ENCODE results near the gene IGSF9.
A peak's percentile ranks its signal among the peaks of the same experiment; 100 is the strongest.

IGSF9 gene

DNA sequence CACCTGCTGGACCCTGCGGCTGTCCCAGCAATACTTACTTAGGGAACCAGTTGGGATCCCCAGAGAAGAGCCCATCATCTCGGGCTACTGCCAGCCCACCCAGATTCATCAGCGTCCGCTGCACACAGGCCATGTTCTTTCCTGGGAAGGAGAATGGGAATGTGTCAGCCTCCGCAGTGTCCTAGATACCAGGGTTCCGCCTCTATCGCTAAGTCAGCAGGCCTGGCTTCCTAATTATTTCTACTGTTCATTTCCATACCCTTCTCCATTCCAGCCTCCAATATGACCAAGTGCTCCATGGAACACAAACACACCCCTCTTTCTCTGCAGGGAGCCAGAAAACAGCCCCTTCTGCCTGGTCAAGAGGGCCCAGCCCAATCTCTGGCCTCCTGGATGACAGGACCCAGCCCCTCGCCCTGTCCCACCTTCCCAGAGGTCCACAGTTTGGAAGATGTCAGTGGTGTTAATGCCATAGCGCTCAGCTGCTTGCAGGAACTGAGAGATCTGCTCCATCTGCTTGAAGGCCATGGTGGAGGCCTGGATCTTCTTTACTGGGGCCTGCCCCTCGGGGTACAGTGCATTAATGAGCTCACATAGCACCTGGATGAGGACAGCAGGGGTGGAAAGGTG lies 26.1 kb downstream of the IGSF9 start:
- peaks cover 71% of the 10 kb centered on the region for H3K4me1 ChIP-seq (ENCODE audit: insufficient read depth, low read length, poor library complexity, severe bottlenecking)
- H3K79me2 ChIP-seq (ENCODE audit: insufficient read depth, low read length) = peaks cover 69% of the 10 kb centered on the region
- no peaks in the 10 kb centered on the region for H3K9me2 ChIP-seq (replicated peaks; ENCODE audit: low read depth, low read length)
- TF ChIP-seq, protein P1, sequence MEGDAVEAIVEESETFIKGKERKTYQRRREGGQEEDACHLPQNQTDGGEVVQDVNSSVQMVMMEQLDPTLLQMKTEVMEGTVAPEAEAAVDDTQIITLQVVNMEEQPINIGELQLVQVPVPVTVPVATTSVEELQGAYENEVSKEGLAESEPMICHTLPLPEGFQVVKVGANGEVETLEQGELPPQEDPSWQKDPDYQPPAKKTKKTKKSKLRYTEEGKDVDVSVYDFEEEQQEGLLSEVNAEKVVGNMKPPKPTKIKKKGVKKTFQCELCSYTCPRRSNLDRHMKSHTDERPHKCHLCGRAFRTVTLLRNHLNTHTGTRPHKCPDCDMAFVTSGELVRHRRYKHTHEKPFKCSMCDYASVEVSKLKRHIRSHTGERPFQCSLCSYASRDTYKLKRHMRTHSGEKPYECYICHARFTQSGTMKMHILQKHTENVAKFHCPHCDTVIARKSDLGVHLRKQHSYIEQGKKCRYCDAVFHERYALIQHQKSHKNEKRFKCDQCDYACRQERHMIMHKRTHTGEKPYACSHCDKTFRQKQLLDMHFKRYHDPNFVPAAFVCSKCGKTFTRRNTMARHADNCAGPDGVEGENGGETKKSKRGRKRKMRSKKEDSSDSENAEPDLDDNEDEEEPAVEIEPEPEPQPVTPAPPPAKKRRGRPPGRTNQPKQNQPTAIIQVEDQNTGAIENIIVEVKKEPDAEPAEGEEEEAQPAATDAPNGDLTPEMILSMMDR (conservative IDR thresholded peaks at IDR 0.05; ENCODE audit: low read length) = no peak
- no peak for TF ChIP-seq EZH2phosphoT487 (IDR thresholded peaks at IDR 0.05; ENCODE audit: borderline replicate concordance)
- H3F3A ChIP-seq (ENCODE audit: low read depth) = no peaks in the 10 kb centered on the region
- no peak overlapping the region for H3K9ac ChIP-seq (ENCODE audit: low read depth, low read length, poor library complexity, severe bottlenecking)
- no peak overlapping the region for H2AFZ ChIP-seq (ENCODE audit: low read length)
- peaks cover 61% of the 10 kb centered on the region for H4K20me1 ChIP-seq (ENCODE audit: insufficient read depth, low read length, poor library complexity, severe bottlenecking)
- peak overlapping the region; percentile 99 for H3K4me2 ChIP-seq (ENCODE audit: low read depth, low read length, poor library complexity, severe bottlenecking)
- H3K4me3 ChIP-seq (ENCODE audit: low read length, poor library complexity, severe bottlenecking) = no peak overlapping the region
- no peaks in the 10 kb centered on the region for H3K9me3 ChIP-seq (ENCODE audit: insufficient read depth, low read depth, low read length)
- H3K36me3 ChIP-seq (ENCODE audit: insufficient read depth, low read length) = peaks cover 60% of the 10 kb centered on the region
- no peaks in the 10 kb centered on the region for H3K27me3 ChIP-seq (ENCODE audit: insufficient read depth, low read length, poor library complexity, severe bottlenecking)

DNA sequence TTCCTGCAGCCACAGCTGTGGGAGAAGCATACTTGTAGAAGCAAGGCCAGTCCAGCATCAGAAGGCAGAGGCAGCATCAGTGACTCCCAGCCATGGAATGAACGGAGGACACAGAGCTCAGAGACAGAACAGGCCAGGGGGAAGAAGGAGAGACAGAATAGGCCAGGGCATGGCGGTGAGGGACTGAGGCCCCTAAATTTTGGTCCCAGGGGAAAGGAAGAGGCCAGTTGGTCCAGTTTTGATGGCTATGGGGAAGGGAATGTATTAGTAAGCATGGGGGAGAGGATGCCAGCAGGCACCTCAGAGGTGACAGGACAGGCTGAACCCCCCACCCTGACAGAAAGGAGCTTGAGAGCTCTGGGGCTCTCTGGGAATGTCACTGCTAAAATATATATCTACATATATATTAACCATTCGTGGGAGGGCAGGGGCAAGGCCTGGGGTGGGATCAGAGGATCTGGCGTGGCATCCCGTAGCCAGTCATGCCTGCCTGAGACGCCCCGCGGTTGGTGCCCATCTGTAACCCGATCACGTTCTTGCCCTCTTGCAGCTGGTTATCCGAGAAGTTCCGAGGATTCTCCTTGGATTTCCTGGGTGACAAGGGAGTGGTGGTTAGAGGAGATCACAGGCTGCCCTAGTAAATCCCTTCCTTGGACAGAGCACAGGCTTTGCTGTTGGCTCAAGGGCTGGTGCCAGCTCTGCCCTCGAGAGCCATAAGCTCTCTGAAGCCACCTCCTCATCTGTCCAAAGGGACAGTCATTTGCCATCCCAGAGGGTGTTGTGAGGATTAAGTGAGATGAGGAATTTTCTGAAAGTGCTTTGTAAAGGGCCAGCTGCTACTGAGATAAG lies 26.8 kb downstream of the IGSF9 start:
- Histone ChIP-seq H2AFZ (ENCODE audit: low read length) (no peak overlapping the region), H3K9me2 (replicated peaks; ENCODE audit: low read depth, low read length) (no peaks in the 10 kb centered on the region), H3F3A (ENCODE audit: low read depth) (no peaks in the 10 kb centered on the region), H3K9me3 (ENCODE audit: insufficient read depth, low read depth, low read length) (no peaks in the 10 kb centered on the region), H3K4me1 (ENCODE audit: insufficient read depth, low read length, poor library complexity, severe bottlenecking) (peaks cover 78% of the 10 kb centered on the region), H3K36me3 (ENCODE audit: insufficient read depth, low read length) (peaks cover 61% of the 10 kb centered on the region), H3K79me2 (ENCODE audit: insufficient read depth, low read length) (peaks cover 67% of the 10 kb centered on the region), H3K9ac (ENCODE audit: low read depth, low read length, poor library complexity, severe bottlenecking) (no peak overlapping the region), H3K4me2 (ENCODE audit: low read depth, low read length, poor library complexity, severe bottlenecking) (peak overlapping the region; percentile 99), H4K20me1 (ENCODE audit: insufficient read depth, low read length, poor library complexity, severe bottlenecking) (peaks cover 54% of the 10 kb centered on the region), H3K27me3 (ENCODE audit: insufficient read depth, low read length, poor library complexity, severe bottlenecking) (no peaks in the 10 kb centered on the region), H3K4me3 (ENCODE audit: low read length, poor library complexity, severe bottlenecking) (no peak overlapping the region)
- no peak for TF ChIP-seq EZH2phosphoT487 (IDR thresholded peaks at IDR 0.05; ENCODE audit: borderline replicate concordance)
- TF ChIP-seq, protein P1 (conservative IDR thresholded peaks at IDR 0.05; ENCODE audit: low read length) = no peak

DNA sequence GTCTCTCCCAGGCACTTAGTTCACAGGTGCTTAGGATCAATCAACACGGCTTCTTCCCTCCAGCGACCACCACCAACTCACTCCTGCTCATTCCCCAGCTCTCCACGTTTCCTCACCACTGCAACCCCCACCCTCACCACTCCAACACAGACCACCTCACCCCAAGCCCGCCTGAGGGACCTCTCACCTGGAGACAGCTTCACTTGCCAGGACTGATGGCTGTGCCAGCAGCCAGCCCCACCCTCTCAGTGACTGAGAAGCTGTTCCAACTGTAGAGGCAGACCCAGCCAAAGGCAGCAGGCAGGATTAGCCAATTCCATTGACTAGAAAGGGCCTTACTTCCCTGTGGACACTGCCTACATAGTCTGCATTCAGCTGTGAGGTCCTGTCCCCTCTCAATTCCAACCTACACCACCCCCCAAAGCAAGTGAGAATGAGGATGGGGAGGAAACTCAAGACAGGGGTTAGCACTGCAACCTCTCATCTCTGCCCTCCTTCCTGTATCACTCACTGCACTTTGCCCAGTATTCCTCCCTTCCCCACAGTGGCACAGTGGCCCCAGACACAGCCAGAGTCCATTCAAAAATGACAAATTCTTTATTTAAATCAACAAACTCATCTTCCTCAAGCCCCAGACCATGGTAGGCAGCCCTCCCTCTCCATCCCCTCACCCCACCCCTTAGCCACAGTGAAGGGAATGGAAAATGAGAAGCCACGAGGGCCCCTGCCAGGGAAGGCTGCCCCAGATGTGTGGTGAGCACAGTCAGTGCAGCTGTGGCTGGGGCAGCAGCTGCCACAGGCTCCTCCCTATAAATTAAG lies 27.7 kb downstream of the IGSF9 start:
- Histone ChIP-seq H3K4me3 (ENCODE audit: low read length, poor library complexity, severe bottlenecking) (no peak overlapping the region), H3K9me2 (replicated peaks; ENCODE audit: low read depth, low read length) (no peaks in the 10 kb centered on the region), H3K9ac (ENCODE audit: low read depth, low read length, poor library complexity, severe bottlenecking) (no peak overlapping the region), H3K9me3 (ENCODE audit: insufficient read depth, low read depth, low read length) (no peaks in the 10 kb centered on the region), H3K27me3 (ENCODE audit: insufficient read depth, low read length, poor library complexity, severe bottlenecking) (no peaks in the 10 kb centered on the region), H3K36me3 (ENCODE audit: insufficient read depth, low read length) (peaks cover 61% of the 10 kb centered on the region), H3K4me2 (ENCODE audit: low read depth, low read length, poor library complexity, severe bottlenecking) (peak overlapping the region; percentile 99), H2AFZ (ENCODE audit: low read length) (no peak overlapping the region), H3K4me1 (ENCODE audit: insufficient read depth, low read length, poor library complexity, severe bottlenecking) (peaks cover 79% of the 10 kb centered on the region), H4K20me1 (ENCODE audit: insufficient read depth, low read length, poor library complexity, severe bottlenecking) (peaks cover 45% of the 10 kb centered on the region), H3F3A (ENCODE audit: low read depth) (no peaks in the 10 kb centered on the region), H3K79me2 (ENCODE audit: insufficient read depth, low read length) (peaks cover 65% of the 10 kb centered on the region)
- TF ChIP-seq EZH2phosphoT487 (IDR thresholded peaks at IDR 0.05; ENCODE audit: borderline replicate concordance) = no peak
